Mesenchymal stem cell (in vitro differentiated cells and primary cell): ENCODE measurements around the gene SPRN.

Source experiments
- DNase-seq: peaks from one replicate; pipeline ENCODE4 v3.0.0-alpha.2; 2013
- H2AFZ ChIP-seq: one replicate; pipeline ENCODE4 v1.6.1; 2013; ENCODE audit warnings: low read depth, mild to moderate bottlenecking, control low read depth, inconsistent platforms, low read length, moderate library complexity
- H2AK5ac ChIP-seq: 2 replicates; pipeline ENCODE4 v1.6.1; 2013; ENCODE audit warnings: low read length, moderate library complexity, mild to moderate bottlenecking, inconsistent platforms; ENCODE audit not compliant: severe bottlenecking
- H2BK120ac ChIP-seq: one replicate; pipeline ENCODE4 v1.6.1; 2013; ENCODE audit warnings: low read depth, mild to moderate bottlenecking, inconsistent platforms, low read length, moderate library complexity
- H2BK12ac ChIP-seq, 2 experiments: one replicate each; pipeline ENCODE4 v1.6.1; 2013; ENCODE audit warnings: inconsistent platforms in 2 of 2, low read length in 2 of 2, mild to moderate bottlenecking in 2 of 2, moderate library complexity in 2 of 2, control low read depth in 1 of 2
- H2BK15ac ChIP-seq: one replicate; pipeline ENCODE4 v1.6.1; 2013; ENCODE audit warnings: mild to moderate bottlenecking, low read depth, inconsistent platforms; ENCODE audit not compliant: poor library complexity, severe bottlenecking
- H2BK5ac ChIP-seq: 2 replicates; pipeline ENCODE4 v1.6.1; 2013; ENCODE audit warnings: low read depth, mild to moderate bottlenecking, low read length, control low read depth, inconsistent platforms; ENCODE audit not compliant: poor library complexity, severe bottlenecking
- H3K14ac ChIP-seq, 2 experiments: one replicate each; pipeline ENCODE4 v1.6.1; 2013; ENCODE audit warnings: inconsistent platforms in 2 of 2, low read length in 2 of 2, control low read depth in 1 of 2, mild to moderate bottlenecking in 1 of 2, moderate library complexity in 1 of 2
- H3K18ac ChIP-seq, 2 experiments: one replicate each; pipeline ENCODE4 v1.6.1; 2013; ENCODE audit warnings: inconsistent platforms in 2 of 2, low read length in 2 of 2, control low read depth in 1 of 2, low read depth in 1 of 2, mild to moderate bottlenecking in 1 of 2
- H3K23ac ChIP-seq, 2 experiments: one replicate each; pipeline ENCODE4 v1.6.1; 2013; ENCODE audit warnings: inconsistent platforms in 2 of 2, low read length in 2 of 2, mild to moderate bottlenecking in 2 of 2, moderate library complexity in 2 of 2, control low read depth in 1 of 2
- H3K27ac ChIP-seq: 2 replicates; pipeline ENCODE4 v1.5.1; 2013; ENCODE audit warnings: mild to moderate bottlenecking, moderate library complexity, low read length, control low read depth, inconsistent platforms; ENCODE audit not compliant: poor library complexity, severe bottlenecking
- H3K27me3 ChIP-seq, 2 experiments: 2 replicates each; pipeline versions ENCODE4 v1.6.1 to v1.7.0; 2013; ENCODE audit warnings: low read length in 2 of 2, mild to moderate bottlenecking in 2 of 2, moderate library complexity in 2 of 2, control low read depth in 1 of 2, inconsistent platforms in 1 of 2; ENCODE audit not compliant: control insufficient read depth in 1 of 2, insufficient read depth in 1 of 2
- H3K36me3 ChIP-seq, 2 experiments: 2 replicates each; pipeline versions ENCODE4 v1.6.1 to v1.7.0; 2013; ENCODE audit warnings: low read length in 2 of 2, control low read depth in 1 of 2, inconsistent platforms in 1 of 2, low read depth in 1 of 2, mild to moderate bottlenecking in 1 of 2; ENCODE audit not compliant: insufficient read depth in 2 of 2, control insufficient read depth in 1 of 2
- H3K4ac ChIP-seq, 2 experiments: one replicate each; pipeline ENCODE4 v1.6.1; 2013; ENCODE audit warnings: inconsistent platforms in 2 of 2, low read length in 2 of 2, mild to moderate bottlenecking in 2 of 2, moderate library complexity in 2 of 2, control low read depth in 1 of 2, low read depth in 1 of 2
- H3K4me1 ChIP-seq: 2 replicates; pipeline ENCODE4 v1.6.1; 2013; ENCODE audit warnings: low read depth, low read length, control low read depth; ENCODE audit not compliant: control insufficient read depth, insufficient read depth
- H3K4me2 ChIP-seq: 2 replicates; pipeline ENCODE4 v1.6.1; 2013; ENCODE audit warnings: low read length, mild to moderate bottlenecking, inconsistent platforms; ENCODE audit not compliant: poor library complexity, severe bottlenecking
- H3K4me3 ChIP-seq, 2 experiments: 2 replicates each; pipeline versions ENCODE4 v1.5.1 to v1.7.0; 2013; ENCODE audit warnings: low read length in 2 of 2, mild to moderate bottlenecking in 2 of 2, control low read depth in 1 of 2, low read depth in 1 of 2; ENCODE audit not compliant: insufficient read depth in 1 of 2
- H3K79me1 ChIP-seq: replicated peaks from 2 replicates; pipeline ENCODE4 v1.6.1; 2013; ENCODE audit warnings: mild to moderate bottlenecking, control low read depth, low read length, inconsistent platforms; ENCODE audit not compliant: poor library complexity, severe bottlenecking
- H3K9ac ChIP-seq: 2 replicates; pipeline ENCODE4 v1.7.0; 2013; ENCODE audit warnings: mild to moderate bottlenecking, low read length, moderate library complexity
- H3K9me3 ChIP-seq: 2 replicates; pipeline ENCODE4 v1.7.0; 2013; ENCODE audit warnings: mild to moderate bottlenecking, low read length; ENCODE audit not compliant: control insufficient read depth
- H4K8ac ChIP-seq: one replicate; pipeline ENCODE4 v1.6.1; 2013; ENCODE audit warnings: inconsistent platforms, mild to moderate bottlenecking, low read length, moderate library complexity
- H4K91ac ChIP-seq: one replicate; pipeline ENCODE4 v1.6.1; 2013; ENCODE audit warnings: mild to moderate bottlenecking, low read length, inconsistent platforms
- WGBS: methylation state at CpG from one replicate; pipeline ENCODE4 v1.1.7; 2013; ENCODE audit warnings: mixed read lengths; 5-methylcytosine and 5-hydroxymethylcytosine counted together

SPRN gene

DNA sequence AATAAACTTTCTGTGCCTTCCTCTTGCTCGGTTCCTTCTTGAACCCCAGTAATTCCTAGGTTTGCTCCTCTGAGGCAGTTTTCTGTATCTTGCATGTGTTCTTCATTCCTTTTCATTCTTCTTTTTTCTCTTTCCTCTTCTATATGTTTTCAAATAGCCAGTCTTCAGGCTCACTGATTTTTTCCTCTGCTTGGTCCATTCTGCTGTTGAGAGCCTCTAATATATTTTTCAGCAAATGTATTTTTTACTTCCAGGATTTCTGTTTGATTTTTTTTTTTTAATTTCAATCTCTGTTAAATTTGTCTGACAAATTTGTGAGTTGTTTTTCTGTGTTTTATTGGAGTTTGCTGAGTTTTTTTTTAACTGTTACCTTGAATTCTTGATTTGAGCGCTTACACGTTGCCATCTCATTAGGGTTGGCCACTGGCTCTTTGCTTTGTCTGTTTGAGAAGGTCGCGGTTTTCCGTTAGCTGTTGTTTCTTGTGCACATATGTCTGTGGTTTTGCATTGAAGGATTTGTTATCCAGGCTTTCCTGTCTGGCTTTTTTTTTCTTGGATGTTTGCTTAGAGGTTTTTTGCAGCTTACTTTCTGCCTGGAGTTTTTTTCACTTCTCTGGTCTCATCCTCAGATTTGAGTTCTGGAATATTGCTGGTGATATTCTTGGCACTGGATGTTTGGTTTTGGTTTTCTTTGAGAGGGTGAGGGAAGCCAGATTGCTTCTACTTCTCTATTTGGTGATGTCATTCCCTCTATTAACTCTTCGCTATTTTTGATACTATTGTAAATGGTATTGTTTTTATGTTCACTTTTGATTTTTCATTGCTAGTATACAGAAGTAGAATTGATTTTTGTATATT is 12.7 kb downstream of the SPRN start:
- Histone ChIP-seq H3K4me1 (no peaks in the 10 kb centered on the region), H3K9me3 (peaks cover 31% of the 10 kb centered on the region), H3K14ac (no peak overlapping the region), H4K91ac (no peak overlapping the region), H3K4ac (no peak overlapping the region), H3K27me3 (no peaks in the 10 kb centered on the region), H3K27ac (no peak overlapping the region), H3K79me1 (peaks cover 18% of the 10 kb centered on the region), H3K4me2 (no peak overlapping the region), H2BK12ac (no peak overlapping the region), H2BK120ac (no peak overlapping the region), H2BK15ac (no peak overlapping the region), H4K8ac (no peak overlapping the region), H3K9ac (no peak overlapping the region), H3K18ac (no peak overlapping the region), H3K23ac (no peak overlapping the region), H2AK5ac (no peak overlapping the region), H2BK5ac (peak overlapping the region; percentile 44), H2AFZ (no peak overlapping the region), H3K36me3 (peaks cover 25 to 74% of the 10 kb centered on the region in 2 experiments), H3K4me3 (no peak overlapping the region)
- 97% methylated on average over 6 of the region's 7 CpGs for WGBS
- DNase-seq, result no peak

DNA sequence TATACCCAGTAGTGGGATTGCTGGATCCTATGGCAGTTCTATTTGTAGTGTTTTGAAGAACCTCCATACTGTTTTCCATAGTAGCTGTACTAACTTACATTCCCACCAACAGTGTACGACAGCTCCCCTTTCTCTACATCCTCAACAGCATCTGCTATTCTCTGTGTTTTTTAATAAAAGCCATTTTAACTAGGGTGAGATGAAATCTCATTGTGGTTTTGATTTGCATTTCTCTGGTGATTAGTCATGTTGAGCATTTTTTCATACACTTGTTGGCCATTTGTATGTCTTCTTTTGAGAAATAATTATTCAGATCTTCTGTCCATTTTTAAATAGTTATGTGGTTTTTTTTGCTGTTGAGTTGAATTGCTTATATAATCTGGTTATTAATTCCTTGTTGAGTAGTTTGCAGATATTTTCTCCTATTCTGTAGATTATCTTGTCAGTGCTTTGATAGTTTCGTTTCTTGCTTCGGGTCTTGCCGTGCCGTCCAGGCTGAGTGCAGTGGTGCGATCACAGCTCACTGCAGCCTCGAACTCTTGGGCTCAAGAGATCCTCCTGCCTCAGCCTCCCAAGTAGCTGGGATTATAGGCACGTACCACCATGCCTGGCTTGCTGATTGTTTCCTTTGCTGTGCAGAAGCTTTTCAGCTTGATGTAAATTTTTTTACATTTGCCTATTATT is 18.4 kb downstream of the SPRN start:
- H2AK5ac ChIP-seq, result no peak overlapping the region
- H3K23ac ChIP-seq, result no peak overlapping the region
- no peak overlapping the region for H2BK120ac ChIP-seq
- peak; percentile 16 for DNase-seq
- peaks cover 10% of the 10 kb centered on the region for H3K9me3 ChIP-seq
- H3K36me3 ChIP-seq, result peaks cover 36 to 85% of the 10 kb centered on the region in 2 experiments
- no peak overlapping the region for H2AFZ ChIP-seq
- no peak overlapping the region for H3K14ac ChIP-seq
- no peak overlapping the region for H3K4me3 ChIP-seq
- H3K4me1 ChIP-seq, result peaks cover 10% of the 10 kb centered on the region
- no peak overlapping the region for H4K8ac ChIP-seq
- H3K18ac ChIP-seq, result no peak overlapping the region
- 97% methylated on average over 6 of the region's 8 CpGs for WGBS
- peak overlapping the region; percentile 67 for H3K27ac ChIP-seq
- no peak overlapping the region for H3K4me2 ChIP-seq
- no peak overlapping the region for H4K91ac ChIP-seq
- H3K9ac ChIP-seq, result no peak overlapping the region
- peaks cover 28% of the 10 kb centered on the region for H3K79me1 ChIP-seq
- no peak overlapping the region for H3K4ac ChIP-seq
- H2BK5ac ChIP-seq, result no peak overlapping the region
- no peak overlapping the region for H2BK12ac ChIP-seq
- H2BK15ac ChIP-seq, result no peak overlapping the region
- no peaks in the 10 kb centered on the region for H3K27me3 ChIP-seq

DNA sequence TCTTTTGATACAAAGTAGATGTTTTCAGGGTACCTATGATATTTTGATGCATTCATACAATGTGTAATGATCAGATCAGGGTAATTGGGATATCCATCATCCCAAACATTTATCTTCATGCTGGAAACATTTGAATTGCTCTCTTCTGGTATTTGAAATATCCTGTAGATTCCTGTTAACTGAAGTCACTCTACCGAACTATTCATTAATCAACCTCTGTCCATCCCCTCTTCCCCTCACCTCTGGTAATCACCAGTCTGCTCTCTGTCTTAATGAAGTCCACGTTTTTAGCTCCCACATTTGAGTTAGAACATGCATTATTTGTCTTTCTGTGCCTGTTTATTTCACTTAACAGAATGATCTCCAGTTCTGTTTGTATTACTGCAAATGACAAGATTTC is 19.2 kb downstream of the SPRN start:
- H2BK15ac ChIP-seq, result no peak overlapping the region
- peaks cover 38 to 85% of the 10 kb centered on the region in 2 experiments for H3K36me3 ChIP-seq
- H3K18ac ChIP-seq, result no peak overlapping the region
- DNase-seq, result no peak
- peaks cover 30% of the 10 kb centered on the region for H3K79me1 ChIP-seq
- no peaks in the 10 kb centered on the region for H3K27me3 ChIP-seq
- no peak overlapping the region for H2BK5ac ChIP-seq
- no peak overlapping the region for H2AFZ ChIP-seq
- WGBS, result 13% methylated on average over 1 of the region's 2 CpGs
- H2AK5ac ChIP-seq, result no peak overlapping the region
- H3K14ac ChIP-seq, result no peak overlapping the region
- H3K23ac ChIP-seq, result no peak overlapping the region
- H4K8ac ChIP-seq, result no peak overlapping the region
- no peak overlapping the region for H2BK12ac ChIP-seq
- peak overlapping the region; percentile 67 for H3K27ac ChIP-seq
- no peak overlapping the region for H3K4me3 ChIP-seq
- no peak overlapping the region for H3K4ac ChIP-seq
- H3K9me3 ChIP-seq, result peaks cover 3% of the 10 kb centered on the region
- no peak overlapping the region for H3K9ac ChIP-seq
- peaks cover 12% of the 10 kb centered on the region for H3K4me1 ChIP-seq
- no peak overlapping the region for H3K4me2 ChIP-seq
- no peak overlapping the region for H2BK120ac ChIP-seq
- H4K91ac ChIP-seq, result no peak overlapping the region

DNA sequence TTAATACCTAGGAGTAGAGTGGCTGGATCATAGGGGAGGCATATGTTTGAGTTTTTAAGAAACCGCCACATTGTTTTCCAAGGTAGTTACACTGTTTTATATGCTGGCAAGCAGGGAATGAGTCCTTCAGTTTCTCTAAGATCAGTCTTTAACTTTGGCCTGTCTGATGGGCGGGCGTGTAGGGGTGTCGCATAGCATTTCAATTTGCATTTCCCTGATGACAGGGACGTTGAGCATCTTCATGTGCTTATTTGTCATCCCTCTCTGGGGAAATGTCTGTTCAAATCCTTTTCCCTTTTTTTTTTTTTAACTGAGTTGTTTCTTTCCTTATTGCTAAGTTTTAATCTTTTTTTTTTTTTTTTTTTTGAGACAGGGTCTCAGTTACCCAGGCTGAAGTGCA is 20.6 kb downstream of the SPRN start:
- no peak overlapping the region for H2AK5ac ChIP-seq
- H3K36me3 ChIP-seq, result peaks cover 49 to 83% of the 10 kb centered on the region in 2 experiments
- no peak overlapping the region for H4K8ac ChIP-seq
- no peak overlapping the region for H3K27ac ChIP-seq
- no peak overlapping the region for H3K14ac ChIP-seq
- no peak overlapping the region for H2AFZ ChIP-seq
- peak overlapping the region; percentile 26 for H2BK15ac ChIP-seq
- 99% methylated on average over 5 of the region's 5 CpGs for WGBS
- peaks cover 14% of the 10 kb centered on the region for H3K4me1 ChIP-seq
- H2BK120ac ChIP-seq, result no peak overlapping the region
- H3K9me3 ChIP-seq, result no peaks in the 10 kb centered on the region
- no peak overlapping the region for H3K18ac ChIP-seq
- H3K4me2 ChIP-seq, result no peak overlapping the region
- peaks cover 33% of the 10 kb centered on the region for H3K79me1 ChIP-seq
- no peak overlapping the region for H2BK5ac ChIP-seq
- H3K9ac ChIP-seq, result no peak overlapping the region
- H3K4me3 ChIP-seq, result no peak overlapping the region
- no peak overlapping the region for H4K91ac ChIP-seq
- no peak overlapping the region for H3K23ac ChIP-seq
- no peaks in the 10 kb centered on the region for H3K27me3 ChIP-seq
- no peak overlapping the region for H2BK12ac ChIP-seq
- no peak overlapping the region for H3K4ac ChIP-seq
- no peak for DNase-seq
